ENCODE measurements around the gene UBE2I. TPM values are rescaled to one million over a fixed set of nuclear protein-coding genes. Genes with fewer than 3 reads are reported as not detected.

Gene UBE2I
- total RNA-seq, 3 donors from 2014 or later: 79.8 to 101 (median 96.9) TPM

DNA sequence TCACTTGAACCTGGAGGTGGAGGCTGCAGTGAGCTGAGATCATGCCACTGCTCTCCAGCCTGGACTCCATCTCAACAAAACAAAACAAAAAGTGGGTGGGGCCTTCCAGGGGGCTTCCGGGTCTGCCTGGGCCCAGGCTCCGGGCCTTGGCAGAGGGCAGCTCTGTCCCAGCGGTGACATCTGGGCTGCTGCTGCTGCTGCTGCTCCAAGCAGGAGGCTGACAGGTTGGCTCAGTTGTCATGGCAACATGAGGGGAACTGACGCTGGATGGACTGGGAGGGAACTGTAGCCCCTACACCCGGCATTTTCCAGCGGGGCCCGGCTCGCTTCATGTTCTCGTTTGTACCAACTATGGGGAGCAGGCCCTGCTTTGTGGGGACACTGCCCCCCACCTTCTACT lies 28.1 kb downstream of the UBE2I start:
- TF ChIP-seq, protein P1, sequence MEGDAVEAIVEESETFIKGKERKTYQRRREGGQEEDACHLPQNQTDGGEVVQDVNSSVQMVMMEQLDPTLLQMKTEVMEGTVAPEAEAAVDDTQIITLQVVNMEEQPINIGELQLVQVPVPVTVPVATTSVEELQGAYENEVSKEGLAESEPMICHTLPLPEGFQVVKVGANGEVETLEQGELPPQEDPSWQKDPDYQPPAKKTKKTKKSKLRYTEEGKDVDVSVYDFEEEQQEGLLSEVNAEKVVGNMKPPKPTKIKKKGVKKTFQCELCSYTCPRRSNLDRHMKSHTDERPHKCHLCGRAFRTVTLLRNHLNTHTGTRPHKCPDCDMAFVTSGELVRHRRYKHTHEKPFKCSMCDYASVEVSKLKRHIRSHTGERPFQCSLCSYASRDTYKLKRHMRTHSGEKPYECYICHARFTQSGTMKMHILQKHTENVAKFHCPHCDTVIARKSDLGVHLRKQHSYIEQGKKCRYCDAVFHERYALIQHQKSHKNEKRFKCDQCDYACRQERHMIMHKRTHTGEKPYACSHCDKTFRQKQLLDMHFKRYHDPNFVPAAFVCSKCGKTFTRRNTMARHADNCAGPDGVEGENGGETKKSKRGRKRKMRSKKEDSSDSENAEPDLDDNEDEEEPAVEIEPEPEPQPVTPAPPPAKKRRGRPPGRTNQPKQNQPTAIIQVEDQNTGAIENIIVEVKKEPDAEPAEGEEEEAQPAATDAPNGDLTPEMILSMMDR (IDR thresholded peaks at IDR 0.05): no peak
- Histone ChIP-seq H3K4me3 (no peak overlapping the region), H3K9me3 (no peaks in the 10 kb centered on the region), H3K4me1 (ENCODE audit: low read depth) (peaks cover 16% of the 10 kb centered on the region), H3K36me3 (ENCODE audit: low read depth) (no peaks in the 10 kb centered on the region)
- no peak for DNase-seq
- intact Hi-C loops (cut with DNase I, micrococcal nuclease): no loop called here
- ATAC-seq: no peak

DNA sequence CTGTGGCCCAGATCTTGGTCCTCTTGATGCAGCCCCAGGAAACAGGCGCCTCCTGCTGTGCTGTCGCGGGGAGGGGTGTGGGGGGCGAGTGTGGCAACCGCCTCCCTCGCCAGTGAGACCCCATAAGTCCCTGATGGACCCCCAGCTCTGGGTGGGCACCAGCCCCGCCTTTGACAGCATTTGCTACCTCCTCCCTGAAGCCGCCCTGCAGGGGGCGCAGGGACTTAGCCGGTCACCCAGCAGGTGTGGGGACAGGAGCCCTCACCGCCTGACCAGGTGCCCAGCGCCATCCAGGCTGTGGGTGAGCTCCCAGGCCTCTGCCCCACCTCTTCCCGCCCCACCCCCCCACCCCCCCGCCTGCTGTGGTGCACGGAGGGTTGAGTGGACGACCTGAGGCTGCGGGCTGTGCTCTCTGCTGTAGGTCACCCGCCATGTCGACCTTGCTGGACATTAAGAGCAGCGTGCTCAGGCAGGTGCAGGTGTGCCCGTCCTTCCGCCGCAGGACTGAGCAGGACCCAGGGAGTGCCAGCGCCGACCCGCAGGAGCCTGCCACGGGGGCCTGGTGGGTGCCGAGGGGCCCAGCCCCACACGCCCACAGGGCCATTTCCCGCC lies 28.8 kb downstream of the UBE2I start:
- DNase-seq (peak in 2 of 3 donors; percentile 70 to 74), ATAC-seq (no peak)
- no peak overlapping the region for H3K4me3 ChIP-seq
- TF ChIP-seq, protein P1 (IDR thresholded peaks at IDR 0.05): peak; percentile 22
- H3K9me3 ChIP-seq: no peaks in the 10 kb centered on the region
- peaks cover 20% of the 10 kb centered on the region for H3K4me1 ChIP-seq (ENCODE audit: low read depth)
- intact Hi-C loops (cut with DNase I, micrococcal nuclease): no loop called here
- no peaks in the 10 kb centered on the region for H3K36me3 ChIP-seq (ENCODE audit: low read depth)

DNA sequence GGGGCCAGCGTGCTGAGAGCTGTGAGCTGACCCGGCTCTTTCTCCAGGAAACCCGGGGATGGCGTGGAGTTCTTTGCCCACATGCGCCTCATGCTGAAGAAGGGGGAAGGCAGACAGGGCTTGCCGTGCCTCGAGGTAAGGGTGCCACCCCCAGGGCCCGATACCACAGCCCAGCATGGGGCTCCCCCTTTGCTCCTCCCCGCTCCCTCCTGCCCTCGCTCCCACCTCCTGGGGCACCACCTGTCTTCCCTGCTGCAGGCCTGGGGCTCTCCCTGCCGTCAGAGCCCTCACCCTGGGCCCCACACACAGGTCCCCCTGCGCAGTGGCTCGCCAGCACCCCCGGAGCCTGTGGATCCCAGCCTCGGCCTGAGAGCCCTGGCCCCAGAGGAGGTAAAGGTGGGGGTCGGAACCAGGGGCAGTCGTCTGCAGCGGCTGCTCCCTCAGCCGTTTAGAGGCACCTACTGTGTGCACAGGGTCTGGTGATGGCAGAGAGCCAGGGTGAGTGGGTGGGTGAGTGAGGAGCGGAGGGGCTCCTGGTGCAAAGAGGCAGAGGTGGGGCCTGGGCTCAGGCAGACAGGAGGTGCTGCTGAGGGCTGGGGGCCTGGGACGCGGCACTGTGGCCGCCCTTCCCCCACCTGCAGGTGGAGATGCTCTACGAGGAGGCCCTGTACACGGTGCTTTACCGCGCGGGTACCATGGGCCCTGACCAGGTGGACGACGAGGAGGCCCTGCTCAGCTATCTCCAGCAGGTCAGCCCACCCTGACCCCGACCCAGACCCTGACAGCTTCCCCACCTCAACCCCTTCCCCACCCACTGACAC lies 29.6 kb downstream of the UBE2I start:
- ATAC-seq (no peak), DNase-seq (no peak)
- H3K9me3 ChIP-seq: no peaks in the 10 kb centered on the region
- no peaks in the 10 kb centered on the region for H3K36me3 ChIP-seq (ENCODE audit: low read depth)
- intact Hi-C loops (cut with DNase I, micrococcal nuclease): no loop called here
- H3K4me1 ChIP-seq (ENCODE audit: low read depth): peaks cover 22% of the 10 kb centered on the region
- TF ChIP-seq, protein P1 (IDR thresholded peaks at IDR 0.05): no peak
- no peak overlapping the region for H3K4me3 ChIP-seq

DNA sequence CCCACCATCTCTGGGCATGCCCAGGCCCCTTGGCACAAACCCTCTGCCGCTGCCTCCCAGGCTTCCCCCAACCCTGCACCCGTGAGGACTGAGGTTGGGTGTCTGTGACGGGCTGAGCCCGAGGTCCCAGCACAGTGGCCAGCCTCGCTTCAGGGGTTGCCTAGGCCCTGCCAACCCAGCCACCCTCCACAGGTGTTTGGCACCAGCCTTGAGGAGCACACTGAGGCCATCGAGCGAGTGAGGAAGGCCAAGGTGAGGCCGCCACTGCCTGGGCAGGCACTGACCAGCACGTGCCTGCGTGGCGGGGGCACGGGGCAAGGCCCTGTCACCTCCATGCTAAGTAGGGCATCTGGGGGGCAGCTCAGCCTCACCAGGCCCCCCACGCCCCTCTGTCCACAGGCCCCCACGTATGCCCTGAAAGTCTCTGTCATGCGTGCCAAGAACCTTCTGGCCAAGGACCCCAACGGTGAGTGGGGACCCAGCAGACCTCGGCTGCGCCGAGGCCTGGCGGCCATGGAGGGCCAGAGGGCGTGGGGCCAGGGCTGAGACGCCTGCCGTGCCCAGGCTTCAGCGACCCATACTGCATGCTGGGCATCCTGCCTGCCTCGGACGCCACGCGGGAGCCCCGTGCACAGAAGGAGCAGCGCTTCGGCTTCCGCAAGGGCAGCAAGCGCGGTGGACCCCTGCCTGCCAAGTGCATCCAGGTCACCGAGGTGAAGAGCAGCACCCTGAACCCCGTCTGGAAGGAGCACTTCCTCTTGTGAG lies 31.5 kb downstream of the UBE2I start:
- no peaks in the 10 kb centered on the region for H3K36me3 ChIP-seq (ENCODE audit: low read depth)
- no peak overlapping the region for H3K4me3 ChIP-seq
- ATAC-seq: no peak
- H3K9me3 ChIP-seq: no peaks in the 10 kb centered on the region
- TF ChIP-seq, protein P1 (IDR thresholded peaks at IDR 0.05): no peak
- DNase-seq: no peak
- intact Hi-C loops (cut with DNase I, micrococcal nuclease): no loop called here
- H3K4me1 ChIP-seq (ENCODE audit: low read depth): peaks cover 20% of the 10 kb centered on the region

DNA sequence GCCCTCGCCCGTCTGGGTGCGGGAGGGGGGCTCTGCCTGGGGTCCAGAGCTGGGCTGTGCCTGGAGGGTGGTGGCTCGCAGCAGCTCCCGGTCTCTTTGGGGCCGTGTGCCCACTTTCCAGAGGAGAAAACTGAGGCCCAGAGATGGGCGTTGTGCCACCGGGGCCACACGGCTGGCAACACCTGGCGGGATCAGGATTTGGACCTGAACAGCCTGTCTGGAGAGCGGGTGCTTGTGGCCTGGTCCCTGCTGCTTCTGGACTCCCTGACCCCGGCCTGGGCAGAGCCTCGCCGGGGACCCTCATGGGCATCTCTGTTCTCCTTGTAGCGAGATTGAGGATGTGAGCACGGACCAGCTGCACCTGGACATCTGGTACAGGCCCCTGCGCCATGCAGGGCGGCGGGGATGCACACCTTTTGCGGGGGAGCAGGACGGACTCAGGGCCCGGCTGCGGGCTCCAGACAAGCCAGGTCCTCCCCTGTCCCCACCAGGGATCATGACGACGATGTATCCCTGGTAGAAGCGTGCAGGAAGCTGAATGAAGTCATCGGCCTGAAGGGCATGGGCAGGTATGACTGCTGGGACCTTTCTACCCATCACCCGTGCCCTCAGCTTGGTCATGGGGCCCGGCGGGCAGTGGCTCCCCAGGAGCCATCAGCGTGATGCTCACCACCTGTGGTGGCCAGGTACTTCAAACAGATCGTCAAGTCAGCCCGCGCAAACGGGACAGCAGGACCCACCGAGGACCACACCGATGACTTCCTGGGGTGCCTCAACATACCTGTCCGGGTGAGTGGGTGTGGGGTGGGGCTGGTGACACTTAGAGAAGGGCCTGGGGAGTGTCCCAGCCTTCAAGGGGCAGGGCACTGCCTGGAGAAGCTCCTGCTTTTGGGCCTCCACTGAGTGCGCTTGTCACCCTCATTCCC lies 32.3 kb downstream of the UBE2I start:
- Histone ChIP-seq H3K9me3 (no peaks in the 10 kb centered on the region), H3K4me3 (no peak overlapping the region), H3K4me1 (ENCODE audit: low read depth) (peaks cover 20% of the 10 kb centered on the region), H3K36me3 (ENCODE audit: low read depth) (no peaks in the 10 kb centered on the region)
- intact Hi-C loops (cut with DNase I, micrococcal nuclease): no loop called here
- DNase-seq: no peak
- TF ChIP-seq, protein P1 (IDR thresholded peaks at IDR 0.05): no peak
- no peak for ATAC-seq
